ENCODE measurements around the gene NAE1. TPM values are rescaled to one million over a fixed set of nuclear protein-coding genes. Genes with fewer than 3 reads are reported as not detected.

The NAE1 gene
- total and polyA plus RNA-seq, 12 donors: 23.7 to 35.9 (median 30.7) TPM

DNA sequence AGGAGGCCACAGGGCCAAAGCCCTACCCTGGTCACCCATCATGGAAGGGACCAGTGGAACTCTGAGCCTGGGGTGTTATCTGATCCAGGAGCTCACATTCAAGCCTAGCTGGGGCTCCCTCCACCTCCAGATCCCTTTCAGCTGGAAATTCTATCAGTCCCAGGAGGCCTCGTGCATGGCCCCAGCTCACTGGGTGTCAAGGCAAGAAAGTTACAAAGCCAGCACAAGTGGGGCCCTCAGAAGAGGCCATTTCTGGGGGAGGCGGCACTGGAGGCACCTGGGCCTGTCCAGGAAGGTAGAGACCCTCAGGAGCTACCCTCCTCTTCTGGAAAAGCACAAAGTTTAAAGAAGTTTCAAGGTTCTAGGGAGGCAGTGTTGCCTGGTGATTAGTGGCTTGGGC, 18.2 kb upstream of the NAE1 start:
- ATAC-seq (no peak), DNase-seq (no peak)
- Histone ChIP-seq H3K4me1 (peaks cover 4 to 20% (median 12%) of the 10 kb centered on the region in 9 donors), H3K36me3 (no peaks in the 10 kb centered on the region), H3K9me3 (no peaks in the 10 kb centered on the region), H3K27ac (no peak overlapping the region), H3K4me3 (no peak overlapping the region), H3K27me3 (peaks cover 10 to 43% (median 37%) of the 10 kb centered on the region in 7 donors)
- TF ChIP-seq, protein P1, sequence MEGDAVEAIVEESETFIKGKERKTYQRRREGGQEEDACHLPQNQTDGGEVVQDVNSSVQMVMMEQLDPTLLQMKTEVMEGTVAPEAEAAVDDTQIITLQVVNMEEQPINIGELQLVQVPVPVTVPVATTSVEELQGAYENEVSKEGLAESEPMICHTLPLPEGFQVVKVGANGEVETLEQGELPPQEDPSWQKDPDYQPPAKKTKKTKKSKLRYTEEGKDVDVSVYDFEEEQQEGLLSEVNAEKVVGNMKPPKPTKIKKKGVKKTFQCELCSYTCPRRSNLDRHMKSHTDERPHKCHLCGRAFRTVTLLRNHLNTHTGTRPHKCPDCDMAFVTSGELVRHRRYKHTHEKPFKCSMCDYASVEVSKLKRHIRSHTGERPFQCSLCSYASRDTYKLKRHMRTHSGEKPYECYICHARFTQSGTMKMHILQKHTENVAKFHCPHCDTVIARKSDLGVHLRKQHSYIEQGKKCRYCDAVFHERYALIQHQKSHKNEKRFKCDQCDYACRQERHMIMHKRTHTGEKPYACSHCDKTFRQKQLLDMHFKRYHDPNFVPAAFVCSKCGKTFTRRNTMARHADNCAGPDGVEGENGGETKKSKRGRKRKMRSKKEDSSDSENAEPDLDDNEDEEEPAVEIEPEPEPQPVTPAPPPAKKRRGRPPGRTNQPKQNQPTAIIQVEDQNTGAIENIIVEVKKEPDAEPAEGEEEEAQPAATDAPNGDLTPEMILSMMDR (IDR thresholded peaks at IDR 0.05): no peak
- intact Hi-C loops (cut with DNase I): no loop called here
- 85 to 94% methylated on average over 2 of the region's 2 CpGs for WGBS, 2 donors

DNA sequence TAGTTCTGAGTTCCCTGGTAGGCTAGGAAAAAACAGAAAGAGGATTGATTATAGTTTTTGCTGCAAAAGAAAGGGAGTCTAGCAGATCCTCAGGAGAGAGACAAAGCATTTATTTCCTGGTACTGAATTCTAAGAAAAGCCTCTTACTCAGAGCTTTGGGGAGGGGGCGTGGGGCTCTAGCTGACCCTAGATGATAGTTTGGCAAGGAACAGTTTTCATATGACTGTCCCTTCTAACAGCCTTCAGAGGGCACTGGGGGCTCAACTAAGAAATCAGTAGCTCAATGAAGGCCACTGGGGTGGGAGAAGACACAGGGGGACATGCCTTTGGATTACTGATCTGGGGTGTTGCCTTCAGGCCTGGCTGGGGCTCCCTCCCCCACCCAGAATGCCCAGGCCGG, 17.4 kb upstream of the NAE1 start:
- 83 to 93% methylated on average over 2 of the region's 2 CpGs for WGBS, 2 donors
- DNase-seq (no peak), ATAC-seq (no peak)
- Histone ChIP-seq H3K4me1 (peaks cover 4 to 23% (median 12%) of the 10 kb centered on the region in 9 donors), H3K4me3 (no peak overlapping the region), H3K36me3 (no peaks in the 10 kb centered on the region), H3K27ac (no peak overlapping the region), H3K9me3 (no peaks in the 10 kb centered on the region), H3K27me3 (peaks cover 10 to 50% (median 39%) of the 10 kb centered on the region in 7 donors)
- TF ChIP-seq, protein P1 (IDR thresholded peaks at IDR 0.05): no peak
- intact Hi-C loops (cut with DNase I): no loop called here

DNA sequence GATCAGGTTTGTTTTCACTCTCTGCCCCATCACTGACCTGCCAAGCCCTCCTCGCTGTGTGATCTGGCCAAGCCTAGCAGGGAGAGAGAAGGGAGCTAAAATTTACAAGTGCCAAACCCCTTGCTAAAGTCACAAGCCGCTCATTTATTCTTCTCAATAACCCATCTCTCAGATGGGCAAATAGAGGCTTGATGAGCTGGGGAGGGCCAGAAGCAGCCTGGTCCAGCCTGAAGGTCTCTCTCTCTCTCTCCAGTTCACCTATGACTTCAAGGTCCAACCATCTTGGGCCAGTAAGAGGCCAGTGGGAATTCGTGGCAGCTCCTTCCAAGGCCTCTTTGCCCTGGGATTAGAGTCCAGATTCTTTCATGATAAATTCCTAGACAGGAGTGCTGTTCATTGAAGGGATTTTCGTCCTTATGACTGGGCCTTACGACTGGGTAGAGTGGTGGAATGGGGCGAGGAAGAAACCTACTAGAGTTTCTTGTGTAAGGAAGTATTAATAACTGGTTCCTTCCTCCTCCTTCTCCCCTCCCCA, 16.8 kb upstream of the NAE1 start:
- DNase-seq: no peak
- Histone ChIP-seq H3K27ac (no peak overlapping the region), H3K27me3 (peaks cover 10 to 52% (median 39%) of the 10 kb centered on the region in 7 donors), H3K4me1 (peaks cover 4 to 23% (median 12%) of the 10 kb centered on the region in 9 donors), H3K9me3 (no peaks in the 10 kb centered on the region), H3K4me3 (no peak overlapping the region), H3K36me3 (no peaks in the 10 kb centered on the region)
- 81 to 82% methylated on average over 6 of the region's 6 CpGs for WGBS, 2 donors
- ATAC-seq: no peak
- intact Hi-C loops (cut with DNase I): no loop called here
- TF ChIP-seq, protein P1 (IDR thresholded peaks at IDR 0.05): no peak

DNA sequence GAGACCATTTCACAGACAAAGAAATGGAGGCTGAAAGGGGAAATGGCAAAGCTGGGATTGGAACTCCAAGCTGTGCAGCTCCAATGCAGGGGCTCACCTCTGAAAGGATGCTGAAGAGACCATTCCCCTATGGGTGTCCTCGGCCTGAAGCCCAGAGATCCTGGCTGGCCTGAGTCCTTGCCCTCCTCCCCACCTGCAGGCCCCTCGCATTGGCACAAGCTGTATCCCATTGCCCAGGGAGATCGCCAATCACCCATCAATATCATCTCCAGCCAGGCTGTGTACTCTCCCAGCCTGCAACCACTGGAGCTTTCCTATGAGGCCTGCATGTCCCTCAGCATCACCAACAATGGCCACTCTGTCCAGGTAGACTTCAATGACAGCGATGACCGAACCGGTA, 16.1 kb upstream of the NAE1 start:
- WGBS, 2 donors: 93 to 98% methylated on average over 6 of the region's 6 CpGs

More for the DNA sequence above, 16.1 kb upstream of the NAE1 start:
- H3K4me3 ChIP-seq: no peak overlapping the region
- intact Hi-C loops (cut with DNase I): no loop called here
- DNase-seq (no peak), ATAC-seq (no peak)
- H3K27me3 ChIP-seq: peaks cover 10 to 52% (median 39%) of the 10 kb centered on the region in 7 donors
- no peaks in the 10 kb centered on the region for H3K9me3 ChIP-seq
- no peak overlapping the region for H3K27ac ChIP-seq
- TF ChIP-seq, protein P1 (IDR thresholded peaks at IDR 0.05): no peak
- no peaks in the 10 kb centered on the region for H3K36me3 ChIP-seq
- peaks cover 4 to 23% (median 12%) of the 10 kb centered on the region in 9 donors for H3K4me1 ChIP-seq
